ENCODE data around the gene HTR3A. TPM values are rescaled to one million over a fixed set of nuclear protein-coding genes. Genes with fewer than 3 reads are reported as not detected.

Gene HTR3A
- total RNA-seq, 2 experiments from 2014 or later, result not detected

- Mint-ChIP-seq H3K9me3 (no peaks in the 10 kb centered on the region), H3K27ac (no peak overlapping the region), H3K4me1 (peaks cover 7% of the 10 kb centered on the region), H3K4me3 (no peak overlapping the region), H3K36me3 (ENCODE audit: low read depth) (no peaks in the 10 kb centered on the region), H3K27me3 (peaks cover 30% of the 10 kb centered on the region)
- no peak for DNase-seq
- POLR2A ChIA-PET, result no interaction called here
- CTCF ChIA-PET, result interaction anchor here (8.5 kb wide), 1 partner anchor 228 kb away, joined by 148 read pairs; no protein-coding TSS in a partner anchor
These were observed 58.2 kb downstream of the HTR3A start for GRCh38 chr11:114033066-114033465.

GRCh38 chr11:114033572-114033971, 58.7 kb downstream of the HTR3A start:
- ChIA-PET CTCF (interaction anchor here (1.1 to 8.5 kb wide), 2 partner anchors 11 to 227 kb away, joined by 3 to 148 read pairs; no protein-coding TSS in a partner anchor), POLR2A (no interaction called here)
- no peak overlapping the region for H3K4me3 Mint-ChIP-seq
- H3K27ac Mint-ChIP-seq, result no peak overlapping the region
- H3K9me3 Mint-ChIP-seq, result no peaks in the 10 kb centered on the region
- no peaks in the 10 kb centered on the region for H3K36me3 Mint-ChIP-seq (ENCODE audit: low read depth)
- DNase-seq, result no peak
- H3K27me3 Mint-ChIP-seq, result peaks cover 29% of the 10 kb centered on the region
- peaks cover 7% of the 10 kb centered on the region for H3K4me1 Mint-ChIP-seq

DNA sequence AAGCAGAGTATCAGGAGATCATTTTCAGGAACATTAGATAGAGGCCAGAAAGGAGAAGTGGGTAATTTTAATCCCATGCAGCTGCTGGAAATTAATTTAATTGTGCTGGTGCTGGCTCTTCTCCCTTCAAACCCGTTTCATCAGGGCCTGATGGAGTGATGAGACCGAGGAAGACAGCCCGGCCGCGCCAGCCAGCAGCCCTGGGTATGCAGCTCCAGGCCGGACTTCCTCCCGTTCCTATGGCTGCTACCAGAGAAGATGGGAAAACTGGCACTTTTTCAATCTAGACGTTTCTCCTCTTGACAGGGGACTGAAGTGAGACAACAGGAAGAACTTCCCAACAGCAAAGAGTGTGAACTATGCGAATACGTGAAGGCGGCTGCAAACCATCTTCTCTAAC, 60.0 kb downstream of the HTR3A start:
- no peaks in the 10 kb centered on the region for H3K9me3 Mint-ChIP-seq

DNA sequence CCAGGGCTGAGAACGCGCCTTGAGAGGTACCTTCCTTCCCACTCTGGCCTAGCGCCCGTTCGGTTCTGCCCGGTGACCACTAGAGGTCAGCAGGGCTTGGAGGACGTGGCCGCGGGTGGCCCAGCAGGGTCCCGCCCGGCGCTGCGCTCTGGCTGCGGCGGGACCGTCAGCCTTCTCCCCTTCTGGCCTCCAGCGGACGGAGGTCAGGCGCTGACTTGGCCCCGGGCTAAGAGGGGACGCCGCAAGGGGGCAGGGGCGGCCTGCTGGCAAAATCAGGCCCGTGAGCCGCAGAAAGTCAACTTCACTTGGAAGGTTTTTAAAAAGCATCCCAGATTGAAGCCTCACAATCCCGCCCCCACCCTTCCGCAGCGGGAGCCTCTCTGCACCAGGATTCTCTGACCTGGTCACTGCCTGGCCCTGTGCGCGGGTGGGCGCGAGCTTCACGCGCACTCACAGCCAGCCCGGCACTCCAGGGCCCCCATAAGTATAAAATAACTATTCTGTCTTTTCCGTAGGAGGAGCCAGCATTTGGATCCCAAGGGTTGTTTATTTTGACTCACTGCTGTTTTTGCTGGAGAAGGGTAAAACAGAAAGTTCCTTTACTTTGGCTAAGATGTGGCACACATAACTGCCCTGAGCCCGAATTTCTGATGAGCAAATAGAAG, 61.4 kb downstream of the HTR3A start:
- CTCF ChIA-PET, result interaction anchor here (0.7 to 8.5 kb wide), 7 partner anchors 9 to 224 kb away, joined by 3 to 148 read pairs (median 4); no protein-coding TSS in a partner anchor
- Mint-ChIP-seq H3K27ac (no peak overlapping the region), H3K4me3 (no peak overlapping the region), H3K9me3 (no peaks in the 10 kb centered on the region), H3K27me3 (peaks cover 19% of the 10 kb centered on the region), H3K4me1 (peaks cover 7% of the 10 kb centered on the region), H3K36me3 (ENCODE audit: low read depth) (no peaks in the 10 kb centered on the region)
- POLR2A ChIA-PET, result no interaction called here
- DNase-seq, result peak; percentile 58

More for the DNA sequence above, 60.0 kb downstream of the HTR3A start:
- H3K4me1 Mint-ChIP-seq, result peaks cover 7% of the 10 kb centered on the region
- no peak overlapping the region for H3K4me3 Mint-ChIP-seq
- H3K27ac Mint-ChIP-seq, result no peak overlapping the region
- H3K36me3 Mint-ChIP-seq (ENCODE audit: low read depth), result no peaks in the 10 kb centered on the region
- ChIA-PET POLR2A (interaction anchor here (1.0 kb wide), 1 partner anchor 30 kb away, joined by 3 read pairs; no protein-coding TSS in a partner anchor), CTCF (interaction anchor here (0.7 to 8.5 kb wide), 5 partner anchors 10 to 226 kb away, joined by 3 to 148 read pairs (median 3); no protein-coding TSS in a partner anchor)
- DNase-seq, result no peak
- peaks cover 24% of the 10 kb centered on the region for H3K27me3 Mint-ChIP-seq

- H3K27me3 Mint-ChIP-seq, result peaks cover 18% of the 10 kb centered on the region
- no peaks in the 10 kb centered on the region for H3K9me3 Mint-ChIP-seq
- no peak overlapping the region for H3K27ac Mint-ChIP-seq
- no peak for DNase-seq
- ChIA-PET POLR2A (no interaction called here), CTCF (interaction anchor here (0.7 to 8.5 kb wide), 4 partner anchors 8 to 224 kb away, joined by 3 to 148 read pairs (median 8); no protein-coding TSS in a partner anchor)
- no peak overlapping the region for H3K4me3 Mint-ChIP-seq
- no peaks in the 10 kb centered on the region for H3K36me3 Mint-ChIP-seq (ENCODE audit: low read depth)
- peaks cover 7% of the 10 kb centered on the region for H3K4me1 Mint-ChIP-seq
These were observed 62.0 kb downstream of the HTR3A start for GRCh38 chr11:114036958-114037357.

DNA sequence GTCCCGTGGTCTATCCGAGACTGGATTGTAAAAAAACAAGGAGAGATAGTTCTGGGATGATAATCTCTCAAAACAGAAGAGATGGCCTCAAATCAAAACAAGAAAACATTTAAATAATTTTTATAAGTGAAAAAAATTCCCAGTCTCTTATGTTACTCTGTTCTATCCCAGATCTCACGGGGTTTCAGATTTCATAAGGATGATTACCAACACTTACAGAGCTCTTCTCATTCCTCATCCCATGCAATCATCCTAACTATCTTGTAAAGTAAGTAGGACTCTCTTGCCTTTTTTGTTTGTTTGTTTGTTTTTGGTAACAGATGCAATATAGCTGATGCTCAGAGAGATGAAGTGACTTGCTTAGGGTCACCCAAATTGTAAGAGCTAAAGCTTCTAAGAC, 64.6 kb downstream of the HTR3A start:
- H3K36me3 Mint-ChIP-seq (ENCODE audit: low read depth), result peaks cover 4% of the 10 kb centered on the region
- CTCF ChIA-PET, result interaction anchor here (1.1 to 8.5 kb wide), 4 partner anchors 10 to 221 kb away, joined by 3 to 148 read pairs (median 6); no protein-coding TSS in a partner anchor
- peaks cover 20% of the 10 kb centered on the region for H3K4me1 Mint-ChIP-seq
- POLR2A ChIA-PET, result no interaction called here
- H3K4me3 Mint-ChIP-seq, result no peak overlapping the region
- peaks cover 13% of the 10 kb centered on the region for H3K27me3 Mint-ChIP-seq
- H3K27ac Mint-ChIP-seq, result no peak overlapping the region
- DNase-seq, result no peak
- peaks cover 6% of the 10 kb centered on the region for H3K9me3 Mint-ChIP-seq

Other genes with a start within 250 kb of the HTR3A start
- gene ZW10, start 201.4 kb upstream of the HTR3A start, total RNA-seq, result 10 to 100 TPM; 14.4 to 15.2 TPM
- not detected for gene CLDN25, start 195.3 kb upstream of the HTR3A start, total RNA-seq
- gene USP28, start 99.5 kb upstream of the HTR3A start, total RNA-seq, result 10 to 100 TPM; 52.3 to 53.8 TPM
- gene HTR3B, start 70.3 kb upstream of the HTR3A start, total RNA-seq, result not detected
- gene ZBTB16, start 84.6 kb downstream of the HTR3A start, total RNA-seq, result 10 to 100 TPM; 11.0 to 11.8 TPM

Measured in activated CD4-positive, alpha-beta memory T cell treated with anti-CD3 and anti-CD28 coated beads, Interleukin-2, amount 10 ng/mL, durations not matched to agents 7 days and 5 days (primary cell).